Muscle of arm (tissue), 12 donors: ENCODE measurements around the gene CERS4. TPM values are rescaled to one million over a fixed set of nuclear protein-coding genes. Genes with fewer than 3 reads are reported as not detected.
"Not testable (repeated sequence)": the region's sequence is repeated elsewhere in the genome, so short reads cannot be mapped to it uniquely, and the experiment has no call there.

Experiments used
- DNase-seq: peaks from one replicate; pipeline ENCODE4 v3.0.0-alpha.2; 2013
- polyA plus RNA-seq, 12 donors: library from polyadenylated mRNA; unstranded; fragments of 120-200 nt; gene quantifications; one replicate each; pipeline ENCODE4 v1.2.1, GENCODE V29; 2013; ENCODE audit not compliant: insufficient read length in 12 of 12

The CERS4 gene
- polyA plus RNA-seq, 12 donors: 9.9 to 43.6 (median 15.5) TPM; not detected in 1

GRCh38 chr19:8240274-8241229 is 31.4 kb downstream of the CERS4 start:
- peak; percentile 84 for DNase-seq

GRCh38 chr19:8241646-8242045 is 32.5 kb downstream of the CERS4 start:
- no peak for DNase-seq

GRCh38 chr19:8242211-8242821 is 33.1 kb downstream of the CERS4 start:
- no peak for DNase-seq

GRCh38 chr19:8243146-8243545 is 34.0 kb downstream of the CERS4 start:
- DNase-seq: no peak

- DNase-seq: no peak
Measured at GRCh38 chr19:8244442-8244841, 35.3 kb downstream of the CERS4 start.

DNA sequence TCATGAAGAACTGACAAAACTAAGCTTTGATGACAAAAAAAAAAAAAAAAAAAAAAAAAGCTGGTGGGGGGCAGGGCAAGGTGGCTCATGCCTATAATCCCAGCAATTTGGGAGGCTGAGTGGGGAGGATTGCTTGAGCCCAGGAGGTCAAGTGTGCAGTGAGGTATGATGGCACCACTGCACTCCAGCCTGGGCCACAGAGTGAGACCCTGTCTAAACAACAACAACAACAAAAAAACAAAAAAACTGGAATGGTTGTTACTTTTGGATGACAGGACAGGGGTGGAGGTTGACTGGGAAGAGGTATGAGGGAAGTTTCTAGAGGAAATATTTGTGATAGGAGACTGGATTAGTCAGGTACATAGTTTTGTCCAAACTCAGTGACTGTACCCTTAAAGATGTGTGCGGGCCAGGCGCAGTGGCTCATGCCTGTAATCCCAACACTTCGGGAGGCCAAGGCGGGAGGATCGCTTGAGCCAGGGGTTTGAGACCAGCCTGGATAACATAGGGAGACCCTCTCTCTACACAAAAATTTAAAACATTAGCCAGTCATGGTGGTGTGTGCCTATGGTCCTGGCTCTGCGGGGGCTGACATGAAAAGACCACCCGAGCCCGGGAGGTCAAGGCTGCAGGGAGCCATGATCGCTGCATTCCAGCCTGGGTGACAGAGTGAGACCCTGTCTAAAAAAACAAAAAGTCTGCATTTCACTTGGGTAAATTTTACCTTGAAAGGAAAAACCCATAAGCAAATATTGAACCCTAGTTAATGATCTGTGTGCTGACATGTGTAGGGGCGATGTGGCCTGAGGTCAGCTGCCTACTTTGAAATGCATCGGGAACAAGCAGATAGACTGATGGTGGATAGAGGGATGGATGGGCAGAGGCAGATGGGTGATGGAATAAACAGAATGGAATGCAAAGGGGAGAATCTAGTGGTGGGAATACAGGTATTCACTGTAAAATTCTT is 37.0 kb downstream of the CERS4 start:
- no peak for DNase-seq

- DNase-seq: not testable (repeated sequence)
Measured at GRCh38 chr19:8247129-8247890, 38.1 kb downstream of the CERS4 start.

DNA sequence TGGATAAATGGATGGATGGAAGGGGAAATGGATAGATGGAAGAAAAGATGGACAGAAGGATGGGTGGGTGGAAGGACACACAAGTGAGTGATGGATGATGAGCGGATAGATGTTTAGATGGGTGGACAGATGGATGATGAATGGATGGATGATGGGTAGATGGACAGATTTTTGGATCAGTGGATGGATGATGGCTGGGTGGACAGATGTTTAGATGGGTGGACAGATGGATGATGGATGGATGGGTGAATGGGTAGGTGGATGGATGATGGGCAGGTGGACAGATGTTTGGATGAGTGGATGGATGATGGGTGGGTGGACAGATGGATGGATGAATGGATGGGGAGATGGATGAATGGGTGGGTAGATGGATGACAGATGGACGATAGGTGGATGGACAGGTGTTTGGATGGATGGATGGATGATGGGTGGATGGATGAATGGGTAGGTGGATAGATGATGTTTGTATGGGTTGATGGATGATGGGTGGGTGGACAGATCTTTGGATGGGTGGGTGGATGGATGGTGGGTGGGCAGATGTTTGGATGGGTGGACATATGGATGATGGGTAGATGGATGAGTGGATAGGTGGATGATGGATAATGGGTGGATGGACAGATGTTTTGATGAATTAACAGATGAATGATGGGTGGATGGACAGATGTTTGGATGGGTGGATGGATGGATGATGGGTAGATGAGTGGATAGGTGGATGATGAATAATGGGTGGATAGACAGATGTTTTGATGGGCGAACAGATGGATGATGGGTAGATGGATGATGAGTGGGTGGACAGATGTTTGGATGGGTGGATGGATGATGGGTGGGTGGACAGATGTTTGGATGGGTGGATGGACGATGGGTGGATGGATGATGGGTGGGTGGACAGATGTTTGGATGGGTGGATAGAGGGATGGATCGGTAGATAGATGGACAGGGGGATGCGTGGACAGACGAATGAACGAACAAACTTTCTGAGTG is 39.5 kb downstream of the CERS4 start:
- DNase-seq: no peak

- no peak for DNase-seq
Measured at GRCh38 chr19:8250596-8250995, 41.4 kb downstream of the CERS4 start.

DNA sequence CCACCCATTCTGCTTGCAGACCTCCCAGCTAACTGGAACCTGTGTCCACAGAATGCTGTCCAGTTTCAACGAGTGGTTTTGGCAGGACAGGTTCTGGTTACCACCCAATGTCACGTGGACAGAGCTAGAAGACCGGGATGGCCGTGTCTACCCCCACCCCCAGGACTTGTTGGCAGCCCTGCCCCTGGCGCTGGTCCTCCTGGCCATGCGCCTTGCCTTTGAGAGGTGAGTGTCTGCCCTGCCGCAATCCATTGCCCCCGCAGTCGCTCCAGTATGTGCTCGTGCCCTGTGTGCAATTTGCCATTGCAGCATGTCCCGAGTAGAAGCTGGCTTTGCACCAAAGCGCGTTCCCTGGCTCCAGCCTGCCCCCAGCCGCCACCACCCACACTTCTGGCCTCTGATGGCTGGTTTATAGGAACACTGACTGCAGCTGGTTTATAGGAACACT is 41.9 kb downstream of the CERS4 start:
- no peak for DNase-seq

DNA sequence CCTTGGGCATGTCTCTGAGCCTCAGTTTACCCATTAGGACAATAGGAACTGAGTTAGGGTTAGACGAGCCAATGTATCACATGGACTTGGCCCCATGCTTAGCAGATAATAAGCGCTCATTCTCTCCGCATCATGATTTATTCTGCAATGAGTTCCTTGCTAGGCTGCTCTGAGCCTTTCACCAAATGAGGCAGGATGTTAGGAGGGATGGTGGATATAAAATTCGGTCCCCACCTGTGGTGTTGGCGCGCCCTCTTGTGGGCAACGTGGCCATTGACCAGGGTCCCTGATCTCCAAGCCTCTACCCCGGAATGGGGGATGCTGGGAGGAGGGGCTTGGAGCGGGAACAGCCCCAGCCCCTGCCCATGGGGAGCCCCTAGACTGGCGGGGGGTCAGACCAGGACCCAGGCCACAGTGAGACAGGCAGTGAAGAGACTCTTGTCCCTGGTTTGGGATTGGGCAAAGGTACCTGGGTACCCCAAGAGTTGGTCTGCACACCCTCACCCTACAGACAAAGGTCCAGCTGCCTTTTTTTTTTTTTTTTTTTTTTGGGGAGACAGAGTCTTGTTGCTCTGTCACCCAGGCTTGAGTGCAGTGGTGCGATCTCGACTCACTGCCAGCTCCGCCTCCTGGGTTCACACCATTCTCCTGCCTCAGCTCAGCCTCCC is 43.9 kb downstream of the CERS4 start:
- DNase-seq: peak; percentile 88

GRCh38 chr19:8253678-8254077 is 44.5 kb downstream of the CERS4 start:
- no peak for DNase-seq

DNA sequence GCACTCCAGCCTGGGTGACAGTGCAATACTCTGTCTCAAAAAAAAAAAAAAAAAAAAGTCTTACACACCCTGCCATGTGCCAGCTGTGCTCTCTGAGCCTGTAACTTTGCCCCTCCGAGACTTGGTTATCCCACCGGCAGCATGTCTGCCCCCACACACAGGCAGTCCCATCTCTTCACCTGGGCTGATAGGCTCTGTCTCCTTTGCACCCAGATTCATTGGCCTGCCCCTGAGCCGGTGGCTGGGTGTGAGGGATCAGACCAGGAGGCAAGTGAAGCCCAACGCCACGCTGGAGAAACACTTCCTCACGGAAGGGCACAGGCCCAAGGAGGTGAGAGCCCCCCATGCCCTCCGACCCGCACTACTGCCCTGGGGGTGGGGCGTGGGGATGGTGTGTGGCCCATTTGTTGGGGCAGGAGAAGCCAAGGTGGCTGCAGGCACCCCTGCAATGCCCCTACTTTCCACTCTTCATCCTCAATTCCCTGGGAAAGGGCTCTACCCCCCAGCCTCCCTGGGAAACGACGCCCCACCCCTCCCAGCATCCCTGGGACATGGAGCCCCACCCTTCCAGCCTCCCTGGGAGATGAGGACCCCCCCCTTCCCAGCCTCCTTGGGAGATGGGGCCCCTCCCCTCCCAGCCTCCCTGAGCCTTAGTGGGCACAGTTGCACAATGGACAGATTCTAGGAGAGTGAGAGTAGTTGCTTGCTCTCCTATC is 45.3 kb downstream of the CERS4 start:
- no peak for DNase-seq

GRCh38 chr19:8255426-8256125 is 46.4 kb downstream of the CERS4 start:
- DNase-seq: no peak

GRCh38 chr19:8256276-8257051 is 47.3 kb downstream of the CERS4 start:
- no peak for DNase-seq

GRCh38 chr19:8257052-8257443 is 47.9 kb downstream of the CERS4 start:
- DNase-seq: no peak
